ENCODE data around the gene ZCCHC7.

Gene ZCCHC7

DNA sequence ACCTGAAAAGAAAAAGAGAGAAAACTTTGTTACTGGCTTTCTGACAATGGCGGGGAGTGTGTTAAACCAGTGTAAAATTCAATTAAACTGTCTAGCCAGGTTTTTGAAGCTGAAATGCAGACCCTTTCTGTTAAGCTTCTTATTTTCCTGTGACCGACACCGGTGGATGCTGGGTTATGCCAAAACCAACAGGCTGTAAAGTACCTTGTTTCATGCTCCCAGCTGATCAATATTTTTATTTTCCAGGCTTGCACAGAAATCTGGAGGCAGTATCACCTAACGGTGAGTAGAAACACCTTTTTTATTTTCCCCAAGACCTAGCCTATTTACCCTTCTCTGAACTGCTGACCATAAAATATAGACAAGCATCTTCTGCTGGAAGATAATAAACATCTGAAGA is 207.2 kb downstream of the ZCCHC7 start:
- Mint-ChIP-seq H3K27ac (no peak overlapping the region), H3K4me1 (peaks cover 13% of the 10 kb centered on the region)

DNA sequence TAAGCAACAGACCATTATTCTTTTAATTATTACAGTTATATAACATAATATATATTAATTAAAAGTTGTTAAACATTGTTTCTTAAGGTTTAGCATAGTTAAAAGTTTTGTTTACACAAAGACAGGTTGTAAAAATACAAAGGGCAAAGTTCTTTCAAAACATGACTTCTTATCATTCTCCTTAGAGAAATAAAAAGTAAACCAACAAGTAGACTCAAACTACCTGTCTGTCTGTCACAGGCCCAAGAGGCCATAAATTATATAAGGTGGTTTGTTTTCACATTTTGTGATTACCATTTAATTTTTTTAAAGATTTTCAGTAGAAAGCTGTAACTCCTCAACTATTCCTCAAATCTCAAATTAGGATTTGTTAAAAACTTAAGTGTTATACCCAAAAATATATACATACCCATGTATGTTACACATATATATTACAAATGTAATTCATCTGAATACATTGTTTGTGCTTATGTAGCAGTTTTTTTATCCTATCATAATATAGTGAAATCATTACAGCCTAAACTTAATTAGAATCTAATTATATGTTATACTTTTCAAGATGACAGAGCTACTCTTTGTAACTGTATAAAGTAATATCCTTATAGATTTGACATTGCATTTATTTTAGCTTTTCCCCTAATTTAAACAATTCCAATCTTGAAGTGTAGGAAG is 208.3 kb downstream of the ZCCHC7 start:
- peaks cover 13% of the 10 kb centered on the region for H3K4me1 Mint-ChIP-seq

More for the DNA sequence above, 207.2 kb downstream of the ZCCHC7 start:
- Mint-ChIP-seq H3K4me3 (no peak overlapping the region), H3K9me3 (no peaks in the 10 kb centered on the region), H3K27me3 (ENCODE audit: low read depth, poor library complexity) (no peaks in the 10 kb centered on the region), H3K36me3 (ENCODE audit: low read depth) (no peaks in the 10 kb centered on the region)
- TF ChIP-seq, protein P1, sequence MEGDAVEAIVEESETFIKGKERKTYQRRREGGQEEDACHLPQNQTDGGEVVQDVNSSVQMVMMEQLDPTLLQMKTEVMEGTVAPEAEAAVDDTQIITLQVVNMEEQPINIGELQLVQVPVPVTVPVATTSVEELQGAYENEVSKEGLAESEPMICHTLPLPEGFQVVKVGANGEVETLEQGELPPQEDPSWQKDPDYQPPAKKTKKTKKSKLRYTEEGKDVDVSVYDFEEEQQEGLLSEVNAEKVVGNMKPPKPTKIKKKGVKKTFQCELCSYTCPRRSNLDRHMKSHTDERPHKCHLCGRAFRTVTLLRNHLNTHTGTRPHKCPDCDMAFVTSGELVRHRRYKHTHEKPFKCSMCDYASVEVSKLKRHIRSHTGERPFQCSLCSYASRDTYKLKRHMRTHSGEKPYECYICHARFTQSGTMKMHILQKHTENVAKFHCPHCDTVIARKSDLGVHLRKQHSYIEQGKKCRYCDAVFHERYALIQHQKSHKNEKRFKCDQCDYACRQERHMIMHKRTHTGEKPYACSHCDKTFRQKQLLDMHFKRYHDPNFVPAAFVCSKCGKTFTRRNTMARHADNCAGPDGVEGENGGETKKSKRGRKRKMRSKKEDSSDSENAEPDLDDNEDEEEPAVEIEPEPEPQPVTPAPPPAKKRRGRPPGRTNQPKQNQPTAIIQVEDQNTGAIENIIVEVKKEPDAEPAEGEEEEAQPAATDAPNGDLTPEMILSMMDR (IDR thresholded peaks at IDR 0.05): no peak
- no peak for DNase-seq

GRCh38 chr9:37329576-37329975 is 209.2 kb downstream of the ZCCHC7 start:
- Mint-ChIP-seq H3K9me3 (no peaks in the 10 kb centered on the region), H3K27me3 (ENCODE audit: low read depth, poor library complexity) (no peaks in the 10 kb centered on the region), H3K4me3 (no peak overlapping the region), H3K4me1 (peaks cover 4% of the 10 kb centered on the region), H3K27ac (no peak overlapping the region), H3K36me3 (ENCODE audit: low read depth) (no peaks in the 10 kb centered on the region)
- DNase-seq: no peak
- TF ChIP-seq, protein P1 (IDR thresholded peaks at IDR 0.05): no peak

More for the DNA sequence above, 208.3 kb downstream of the ZCCHC7 start:
- H3K9me3 Mint-ChIP-seq: no peaks in the 10 kb centered on the region
- TF ChIP-seq, protein P1 (IDR thresholded peaks at IDR 0.05): no peak
- no peaks in the 10 kb centered on the region for H3K36me3 Mint-ChIP-seq (ENCODE audit: low read depth)
- H3K4me3 Mint-ChIP-seq: no peak overlapping the region
- H3K27ac Mint-ChIP-seq: no peak overlapping the region
- no peaks in the 10 kb centered on the region for H3K27me3 Mint-ChIP-seq (ENCODE audit: low read depth, poor library complexity)
- DNase-seq: no peak

DNA sequence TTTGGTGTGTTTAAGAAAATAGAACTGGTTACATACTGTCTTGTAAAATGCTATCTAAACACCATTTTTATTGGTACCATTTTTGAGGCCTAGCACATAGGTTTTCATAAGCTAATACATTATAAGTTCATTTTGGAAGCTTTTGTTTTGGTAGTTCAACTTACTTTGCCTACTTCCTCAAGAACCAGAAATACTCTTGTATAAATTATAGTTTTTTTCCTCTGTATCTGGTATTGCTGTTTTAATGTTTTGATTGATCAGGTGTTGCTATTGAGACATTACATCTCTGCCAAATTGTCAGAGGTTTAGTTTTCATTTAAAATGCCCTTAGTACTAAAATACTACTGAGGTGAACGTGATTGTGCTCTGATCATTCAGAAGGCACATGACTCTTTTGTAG is 211.5 kb downstream of the ZCCHC7 start:
- H3K9me3 Mint-ChIP-seq: no peaks in the 10 kb centered on the region
- H3K27me3 Mint-ChIP-seq (ENCODE audit: low read depth, poor library complexity): no peaks in the 10 kb centered on the region
- no peaks in the 10 kb centered on the region for H3K4me1 Mint-ChIP-seq
- TF ChIP-seq, protein P1 (IDR thresholded peaks at IDR 0.05): no peak
- no peak overlapping the region for H3K4me3 Mint-ChIP-seq
- H3K36me3 Mint-ChIP-seq (ENCODE audit: low read depth): no peaks in the 10 kb centered on the region
- H3K27ac Mint-ChIP-seq: no peak overlapping the region
- DNase-seq: no peak

- H3K36me3 Mint-ChIP-seq (ENCODE audit: low read depth): no peaks in the 10 kb centered on the region
- peaks cover 2% of the 10 kb centered on the region for H3K4me1 Mint-ChIP-seq
- TF ChIP-seq, protein P1 (IDR thresholded peaks at IDR 0.05): no peak
- no peak overlapping the region for H3K4me3 Mint-ChIP-seq
- no peak overlapping the region for H3K27ac Mint-ChIP-seq
- no peaks in the 10 kb centered on the region for H3K9me3 Mint-ChIP-seq
- no peak for DNase-seq
- no peaks in the 10 kb centered on the region for H3K27me3 Mint-ChIP-seq (ENCODE audit: low read depth, poor library complexity)
These were observed 212.2 kb downstream of the ZCCHC7 start for GRCh38 chr9:37332578-37332977.

- DNase-seq: no peak
- H3K27ac Mint-ChIP-seq: no peak overlapping the region
- peaks cover 9% of the 10 kb centered on the region for H3K4me1 Mint-ChIP-seq
- no peaks in the 10 kb centered on the region for H3K9me3 Mint-ChIP-seq
- H3K36me3 Mint-ChIP-seq (ENCODE audit: low read depth): no peaks in the 10 kb centered on the region
- no peaks in the 10 kb centered on the region for H3K27me3 Mint-ChIP-seq (ENCODE audit: low read depth, poor library complexity)
- TF ChIP-seq, protein P1 (IDR thresholded peaks at IDR 0.05): no peak
- H3K4me3 Mint-ChIP-seq: no peak overlapping the region
These were observed 212.9 kb downstream of the ZCCHC7 start for GRCh38 chr9:37333288-37333687.
